Activated CD8-positive, alpha-beta T cell treated with anti-CD3 and anti-CD28 coated beads, Interleukin-2, amount 10 ng/mL, durations not matched to agents 7 days and 5 days (primary cell): ENCODE measurements around the gene TMEM81. TPM values are rescaled to one million over a fixed set of nuclear protein-coding genes. Genes with fewer than 3 reads are reported as not detected.
A peak's percentile ranks its signal among the peaks of the same experiment; 100 is the strongest.

Experiments used
- ATAC-seq: fragments of 150-1000 bp; cut with Tn5 transposase; one replicate; pipeline ENCODE4 v1.10.0; 2021; ENCODE audit warnings: moderate library complexity
- CTCF ChIA-PET: fragments of 350-600 bp; sonication (Branson Sonifier 250); formaldehyde crosslinking; loops from one replicate; lab custom pipeline; 2021; ENCODE audit warnings: antibody characterized with exemption; lab: Charles Lee
- POLR2A ChIA-PET: fragments of 350-600 bp; sonication (Branson Sonifier 250); formaldehyde crosslinking; loops from one replicate; lab custom pipeline; 2021; ENCODE audit warnings: antibody characterized with exemption; lab: Charles Lee
- DNase-seq: peaks from one replicate; pipeline ENCODE4 v3.0.0-alpha.2; 2020
- H3K27ac Mint-ChIP-seq: one replicate; pipeline ENCODE4 v1.8.0; 2021; ENCODE audit warnings: mild to moderate bottlenecking, mixed read lengths
- H3K27me3 Mint-ChIP-seq: one replicate; pipeline ENCODE4 v1.8.0; 2021; ENCODE audit warnings: low read depth, mixed read lengths
- H3K36me3 Mint-ChIP-seq: one replicate; pipeline ENCODE4 v1.8.0; 2021; ENCODE audit warnings: low read depth, mixed read lengths
- H3K4me1 Mint-ChIP-seq: one replicate; pipeline ENCODE4 v1.8.0; 2021; ENCODE audit warnings: low read depth, mixed read lengths
- H3K4me3 Mint-ChIP-seq: one replicate; pipeline ENCODE4 v1.8.0; 2021; ENCODE audit warnings: mild to moderate bottlenecking, mixed read lengths
- H3K9me3 Mint-ChIP-seq: one replicate; pipeline ENCODE4 v1.8.0; 2022; ENCODE audit warnings: mixed read lengths; ENCODE audit not compliant: insufficient read depth
- total RNA-seq, 2 experiments: library from RNA; stranded (reverse); gene quantifications; one replicate each; pipeline ENCODE4 v1.2.3, GENCODE V29; 2021

Gene TMEM81
- total RNA-seq, 2 experiments from 2014 or later, result 2.3 to 2.8 TPM

- Mint-ChIP-seq H3K36me3 (no peaks in the 10 kb centered on the region), H3K27ac (no peak overlapping the region), H3K9me3 (no peaks in the 10 kb centered on the region), H3K27me3 (no peaks in the 10 kb centered on the region), H3K4me3 (no peak overlapping the region), H3K4me1 (no peaks in the 10 kb centered on the region)
- no peak for DNase-seq
- CTCF ChIA-PET, result no interaction called here
- POLR2A ChIA-PET, result no interaction called here
- ATAC-seq, result no peak
These were observed 16.3 kb downstream of the TMEM81 start for GRCh38 chr1:205068001-205068400.

GRCh38 chr1:205067031-205067430 is 17.2 kb downstream of the TMEM81 start:
- Mint-ChIP-seq H3K27me3 (no peaks in the 10 kb centered on the region), H3K9me3 (no peaks in the 10 kb centered on the region), H3K4me3 (no peak overlapping the region), H3K36me3 (no peaks in the 10 kb centered on the region), H3K4me1 (no peaks in the 10 kb centered on the region), H3K27ac (no peak overlapping the region)
- ChIA-PET CTCF (no interaction called here), POLR2A (no interaction called here)
- DNase-seq (no peak), ATAC-seq (no peak)

- Mint-ChIP-seq H3K9me3 (no peaks in the 10 kb centered on the region), H3K27me3 (no peaks in the 10 kb centered on the region), H3K36me3 (no peaks in the 10 kb centered on the region), H3K27ac (no peak overlapping the region), H3K4me3 (no peak overlapping the region), H3K4me1 (no peaks in the 10 kb centered on the region)
- no peak for DNase-seq
- POLR2A ChIA-PET, result no interaction called here
- CTCF ChIA-PET, result interaction anchor here (0.9 kb wide), 1 partner anchor 77 kb away, joined by 6 read pairs; no protein-coding TSS in a partner anchor
- ATAC-seq, result no peak
These were observed 18.0 kb downstream of the TMEM81 start for GRCh38 chr1:205066141-205066818.

- no peak overlapping the region for H3K4me3 Mint-ChIP-seq
- no peaks in the 10 kb centered on the region for H3K9me3 Mint-ChIP-seq
- CTCF ChIA-PET, result interaction anchor here (0.9 kb wide), 1 partner anchor 76 kb away, joined by 6 read pairs; no protein-coding TSS in a partner anchor
These were observed 18.6 kb downstream of the TMEM81 start for GRCh38 chr1:205065666-205066065.

GRCh38 chr1:205064741-205065316 is 19.4 kb downstream of the TMEM81 start:
- Mint-ChIP-seq H3K27me3 (no peaks in the 10 kb centered on the region), H3K9me3 (no peaks in the 10 kb centered on the region), H3K36me3 (no peaks in the 10 kb centered on the region), H3K4me1 (no peaks in the 10 kb centered on the region), H3K4me3 (no peak overlapping the region), H3K27ac (no peak overlapping the region)
- CTCF ChIA-PET, result no interaction called here
- ATAC-seq (no peak), DNase-seq (no peak)
- POLR2A ChIA-PET, result no interaction called here

More at GRCh38 chr1:205065666-205066065, 18.6 kb downstream of the TMEM81 start:
- H3K36me3 Mint-ChIP-seq, result no peaks in the 10 kb centered on the region
- no peak overlapping the region for H3K27ac Mint-ChIP-seq
- no peaks in the 10 kb centered on the region for H3K27me3 Mint-ChIP-seq
- POLR2A ChIA-PET, result no interaction called here
- no peak for DNase-seq
- H3K4me1 Mint-ChIP-seq, result no peaks in the 10 kb centered on the region
- no peak for ATAC-seq

GRCh38 chr1:205064301-205064700 is 20.0 kb downstream of the TMEM81 start:
- H3K36me3 Mint-ChIP-seq, result no peaks in the 10 kb centered on the region
- no peak overlapping the region for H3K27ac Mint-ChIP-seq
- H3K4me3 Mint-ChIP-seq, result no peak overlapping the region
- H3K4me1 Mint-ChIP-seq, result no peaks in the 10 kb centered on the region
- POLR2A ChIA-PET, result no interaction called here
- ATAC-seq (no peak), DNase-seq (no peak)
- CTCF ChIA-PET, result interaction anchor here (3.6 to 4.1 kb wide), 4 partner anchors 15 to 190 kb away, joined by 39 to 236 read pairs (median 78); partner anchors contain the start of gene TMEM81
- H3K9me3 Mint-ChIP-seq, result no peaks in the 10 kb centered on the region
- no peaks in the 10 kb centered on the region for H3K27me3 Mint-ChIP-seq

GRCh38 chr1:205062895-205063294 is 21.4 kb downstream of the TMEM81 start:
- ChIA-PET CTCF (interaction anchor here (0.8 to 4.1 kb wide), 12 partner anchors 16 to 497 kb away, joined by 3 to 236 read pairs (median 8); partner anchors contain the start of genes TMCC2 and TMEM81), POLR2A (no interaction called here)
- Mint-ChIP-seq H3K27ac (no peak overlapping the region), H3K27me3 (no peaks in the 10 kb centered on the region), H3K36me3 (no peaks in the 10 kb centered on the region), H3K4me1 (no peaks in the 10 kb centered on the region), H3K9me3 (no peaks in the 10 kb centered on the region), H3K4me3 (no peak overlapping the region)
- no peak for DNase-seq
- no peak for ATAC-seq

GRCh38 chr1:205062319-205062718 is 21.9 kb downstream of the TMEM81 start:
- POLR2A ChIA-PET, result no interaction called here
- H3K36me3 Mint-ChIP-seq, result no peaks in the 10 kb centered on the region
- no peaks in the 10 kb centered on the region for H3K4me1 Mint-ChIP-seq
- H3K27ac Mint-ChIP-seq, result no peak overlapping the region
- no peak for ATAC-seq
- H3K27me3 Mint-ChIP-seq, result no peaks in the 10 kb centered on the region
- no peak for DNase-seq
- H3K4me3 Mint-ChIP-seq, result no peak overlapping the region
- CTCF ChIA-PET, result interaction anchor here (0.7 to 4.1 kb wide), 31 partner anchors 10 to 497 kb away, joined by 3 to 236 read pairs (median 8); partner anchors contain the start of genes RBBP5, TMCC2 and TMEM81
- H3K9me3 Mint-ChIP-seq, result no peaks in the 10 kb centered on the region

- H3K27ac Mint-ChIP-seq, result no peak overlapping the region
- H3K36me3 Mint-ChIP-seq, result no peaks in the 10 kb centered on the region
- no peaks in the 10 kb centered on the region for H3K4me1 Mint-ChIP-seq
- no peaks in the 10 kb centered on the region for H3K27me3 Mint-ChIP-seq
- peak; percentile 72 for ATAC-seq
- no peaks in the 10 kb centered on the region for H3K9me3 Mint-ChIP-seq
- CTCF ChIA-PET, result interaction anchor here (0.6 to 4.1 kb wide), 61 partner anchors 8 to 1117 kb away, joined by 3 to 236 read pairs (median 5); partner anchors contain the start of genes CNTN2, RBBP5, TMCC2 and TMEM81
- DNase-seq, result peak; percentile 81
- POLR2A ChIA-PET, result interaction anchor here (0.6 kb wide), 1 partner anchor 12 kb away, joined by 3 read pairs; no protein-coding TSS in a partner anchor
- H3K4me3 Mint-ChIP-seq, result no peak overlapping the region
These were observed 22.6 kb downstream of the TMEM81 start for GRCh38 chr1:205061665-205062069.

GRCh38 chr1:205061227-205061626 is 23.0 kb downstream of the TMEM81 start:
- no peak overlapping the region for H3K27ac Mint-ChIP-seq
- no peaks in the 10 kb centered on the region for H3K9me3 Mint-ChIP-seq
- H3K4me3 Mint-ChIP-seq, result no peak overlapping the region
- H3K36me3 Mint-ChIP-seq, result no peaks in the 10 kb centered on the region
- DNase-seq, result no peak
- H3K4me1 Mint-ChIP-seq, result no peaks in the 10 kb centered on the region
- H3K27me3 Mint-ChIP-seq, result no peaks in the 10 kb centered on the region
- ChIA-PET POLR2A (interaction anchor here (0.6 kb wide), 1 partner anchor 11 kb away, joined by 3 read pairs; no protein-coding TSS in a partner anchor), CTCF (interaction anchor here (0.7 to 4.1 kb wide), 52 partner anchors 8 to 1116 kb away, joined by 3 to 236 read pairs (median 6); partner anchors contain the start of genes CNTN2, RBBP5, TMCC2 and TMEM81)
- peak; percentile 49 for ATAC-seq

GRCh38 chr1:205060746-205061145 is 23.5 kb downstream of the TMEM81 start:
- Mint-ChIP-seq H3K27me3 (no peaks in the 10 kb centered on the region), H3K4me1 (no peaks in the 10 kb centered on the region), H3K36me3 (no peaks in the 10 kb centered on the region), H3K27ac (no peak overlapping the region), H3K4me3 (no peak overlapping the region), H3K9me3 (no peaks in the 10 kb centered on the region)
- no peak for ATAC-seq
- no peak for DNase-seq
- ChIA-PET CTCF (interaction anchor here (1.1 to 4.1 kb wide), 26 partner anchors 9 to 259 kb away, joined by 3 to 236 read pairs (median 10); partner anchors contain the start of genes RBBP5, TMCC2 and TMEM81), POLR2A (no interaction called here)

- no peak for ATAC-seq
- no peak overlapping the region for H3K27ac Mint-ChIP-seq
- ChIA-PET POLR2A (no interaction called here), CTCF (interaction anchor here (0.9 kb wide), 1 partner anchor 83 kb away, joined by 3 read pairs; no protein-coding TSS in a partner anchor)
- DNase-seq, result no peak
- no peaks in the 10 kb centered on the region for H3K4me1 Mint-ChIP-seq
- H3K27me3 Mint-ChIP-seq, result no peaks in the 10 kb centered on the region
- H3K9me3 Mint-ChIP-seq, result no peaks in the 10 kb centered on the region
- no peak overlapping the region for H3K4me3 Mint-ChIP-seq
- no peaks in the 10 kb centered on the region for H3K36me3 Mint-ChIP-seq
These were observed 24.6 kb downstream of the TMEM81 start for GRCh38 chr1:205059660-205060059.
